DOHH2 (cell line): Measurements from ENCODE around the gene LHFPL6.

Source experiments
- H3F3A ChIP-seq: fragments of 200-600 bp; sonication (generic), shearing (Covaris generic); 2 replicates; pipeline ENCODE4 v1.6.0; 2016; ENCODE audit warnings: antibody characterized with exemption, mild to moderate bottlenecking; ENCODE audit not compliant: control insufficient read depth, insufficient read depth
- H3K27ac ChIP-seq: fragments of 200-600 bp; sonication (generic); 2 replicates; pipeline ENCODE4 v1.5.1; 2014; ENCODE audit warnings: low read depth, mild to moderate bottlenecking, low read length, moderate library complexity
- H3K27me3 ChIP-seq: fragments of 200-600 bp; sonication (generic); 2 replicates; pipeline ENCODE4 v1.6.1; 2014; ENCODE audit warnings: mild to moderate bottlenecking, low read length, mixed read lengths; ENCODE audit not compliant: control insufficient read depth
- H3K36me3 ChIP-seq: fragments of 200-600 bp; sonication (generic); 2 replicates; pipeline ENCODE4 v1.6.1; 2014; ENCODE audit warnings: mild to moderate bottlenecking, low read length, moderate library complexity, mixed read lengths; ENCODE audit not compliant: control insufficient read depth
- H3K4me1 ChIP-seq: fragments of 200-600 bp; sonication (generic); 2 replicates; pipeline ENCODE4 v1.6.1; 2014; ENCODE audit warnings: mild to moderate bottlenecking, low read length, mixed read lengths; ENCODE audit not compliant: control insufficient read depth
- H3K4me2 ChIP-seq: fragments of 200-600 bp; sonication (generic); 2 replicates; pipeline ENCODE4 v1.6.0; 2014; ENCODE audit warnings: mild to moderate bottlenecking, low read length, moderate library complexity
- H3K4me3 ChIP-seq: fragments of 200-600 bp; sonication (generic); 2 replicates; pipeline ENCODE4 v1.5.1; 2014; ENCODE audit warnings: mild to moderate bottlenecking, low read length, mixed read lengths
- H3K79me2 ChIP-seq: fragments of 200-600 bp; sonication (generic); 2 replicates; pipeline ENCODE4 v1.6.1; 2014; ENCODE audit warnings: mild to moderate bottlenecking, low read length, mixed read lengths; ENCODE audit not compliant: control insufficient read depth
- H3K9me2 ChIP-seq: fragments of 200-600 bp; sonication (generic); replicated peaks from 2 replicates; pipeline ENCODE4 v1.6.1; 2014; ENCODE audit warnings: mild to moderate bottlenecking, low read length, mixed read lengths; ENCODE audit not compliant: control insufficient read depth
- H3K9me3 ChIP-seq: fragments of 200-600 bp; sonication (generic); 2 replicates; pipeline ENCODE4 v1.6.1; 2014; ENCODE audit warnings: antibody characterized with exemption, low read length, mixed read lengths; ENCODE audit not compliant: control insufficient read depth, insufficient read depth
- H4K20me1 ChIP-seq: fragments of 200-600 bp; sonication (generic); 2 replicates; pipeline ENCODE4 v1.6.0; 2014; ENCODE audit warnings: low read depth, mild to moderate bottlenecking, antibody characterized with exemption, low read length, moderate library complexity; ENCODE audit not compliant: control insufficient read depth, insufficient read depth
- CTCF ChIP-seq: fragments of 200-600 bp; sonication (generic); IDR thresholded peaks from one replicate; pipeline ENCODE4 v1.5.1; 2014; ENCODE audit warnings: antibody characterized with exemption, mild to moderate bottlenecking, low read depth, low read length; ENCODE audit not compliant: poor library complexity, severe bottlenecking
- EZH2phosphoT487 ChIP-seq: fragments of 200-600 bp; sonication (generic); IDR thresholded peaks from 2 replicates; pipeline ENCODE4 v1.6.1; 2017; ENCODE audit warnings: borderline replicate concordance, mild to moderate bottlenecking, antibody characterized with exemption, low read length, moderate library complexity, mixed read lengths

The LHFPL6 gene

GRCh38 chr13:39533651-39534150, 69.3 kb downstream of the LHFPL6 start:
- no peaks in the 10 kb centered on the region for H3K9me3 ChIP-seq
- no peaks in the 10 kb centered on the region for H3K27me3 ChIP-seq
- no peaks in the 10 kb centered on the region for H4K20me1 ChIP-seq

GRCh38 chr13:39531646-39532045, 71.3 kb downstream of the LHFPL6 start:
- no peaks in the 10 kb centered on the region for H3F3A ChIP-seq
- H3K27ac ChIP-seq: no peak overlapping the region
- H3K9me2 ChIP-seq: no peaks in the 10 kb centered on the region
- no peaks in the 10 kb centered on the region for H3K9me3 ChIP-seq
- H4K20me1 ChIP-seq: no peaks in the 10 kb centered on the region
- H3K27me3 ChIP-seq: no peaks in the 10 kb centered on the region
- H3K4me2 ChIP-seq: no peak overlapping the region
- no peak overlapping the region for H3K4me3 ChIP-seq
- H3K4me1 ChIP-seq: no peaks in the 10 kb centered on the region
- no peak for TF ChIP-seq CTCF
- no peak for TF ChIP-seq EZH2phosphoT487
- no peaks in the 10 kb centered on the region for H3K36me3 ChIP-seq
- H3K79me2 ChIP-seq: peaks cover 45% of the 10 kb centered on the region

More at GRCh38 chr13:39533651-39534150, 69.3 kb downstream of the LHFPL6 start:
- Histone ChIP-seq H3K9me2 (no peaks in the 10 kb centered on the region), H3K36me3 (no peaks in the 10 kb centered on the region), H3K79me2 (peaks cover 35% of the 10 kb centered on the region), H3K4me1 (no peaks in the 10 kb centered on the region), H3K4me3 (no peak overlapping the region), H3K4me2 (no peak overlapping the region), H3F3A (no peaks in the 10 kb centered on the region), H3K27ac (no peak overlapping the region)
- no peak for TF ChIP-seq EZH2phosphoT487
- TF ChIP-seq CTCF: no peak

GRCh38 chr13:39530916-39531315, 72.1 kb downstream of the LHFPL6 start:
- H3K27me3 ChIP-seq: no peaks in the 10 kb centered on the region
- no peak overlapping the region for H3K4me3 ChIP-seq
- no peaks in the 10 kb centered on the region for H4K20me1 ChIP-seq
- no peak overlapping the region for H3K27ac ChIP-seq
- H3K4me1 ChIP-seq: no peaks in the 10 kb centered on the region
- no peak for TF ChIP-seq EZH2phosphoT487
- no peak for TF ChIP-seq CTCF
- peaks cover 41% of the 10 kb centered on the region for H3K79me2 ChIP-seq
- H3K36me3 ChIP-seq: no peaks in the 10 kb centered on the region
- H3K9me3 ChIP-seq: no peaks in the 10 kb centered on the region
- H3K9me2 ChIP-seq: no peaks in the 10 kb centered on the region
- H3K4me2 ChIP-seq: no peak overlapping the region
- no peaks in the 10 kb centered on the region for H3F3A ChIP-seq

GRCh38 chr13:39528661-39528980, 74.4 kb downstream of the LHFPL6 start:
- H3F3A ChIP-seq: no peaks in the 10 kb centered on the region
- H3K36me3 ChIP-seq: no peaks in the 10 kb centered on the region
- H3K4me2 ChIP-seq: no peak overlapping the region
- no peaks in the 10 kb centered on the region for H3K9me2 ChIP-seq
- H4K20me1 ChIP-seq: no peaks in the 10 kb centered on the region
- H3K9me3 ChIP-seq: no peaks in the 10 kb centered on the region
- H3K4me3 ChIP-seq: no peak overlapping the region
- H3K79me2 ChIP-seq: peaks cover 41% of the 10 kb centered on the region
- TF ChIP-seq CTCF (no peak), EZH2phosphoT487 (no peak)
- H3K4me1 ChIP-seq: no peaks in the 10 kb centered on the region
- no peak overlapping the region for H3K27ac ChIP-seq
- H3K27me3 ChIP-seq: no peaks in the 10 kb centered on the region
